PC-9 (cell line): Measurements from ENCODE around the gene MAN1A1. TPM values are rescaled to one million over a fixed set of nuclear protein-coding genes. Genes with fewer than 3 reads are reported as not detected.

Experiments used
- BruUV-seq: library from RNA; stranded (reverse); fragments of 400-500 nt; replicated peaks from 2 replicates; lab custom pipeline; 2021; lab: Mats Ljungman, UMichigan
- CTCF ChIA-PET: fragments of 300-600 bp; sonication (Branson Sonifier 250); formaldehyde crosslinking; loops from one replicate; lab custom pipeline; 2022; ENCODE audit warnings: antibody characterized with exemption; lab: Charles Lee
- POLR2A ChIA-PET: fragments of 300-600 bp; sonication (Branson Sonifier 250); formaldehyde crosslinking; loops from one replicate; lab custom pipeline; 2022; ENCODE audit warnings: antibody characterized with exemption; ENCODE audit not compliant: unreplicated experiment; lab: Charles Lee
- DNase-seq, 2 experiments: peaks; one replicate each; pipeline versions ENCODE4 v3.0.0 to v3.0.0-alpha.2; 2015 to 2022; ENCODE audit warnings: mixed read lengths in 1 of 2
- H2AFZ ChIP-seq: fragments of 200-600 bp; sonication (generic); 2 replicates; pipeline ENCODE4 v1.8.1; 2017; ENCODE audit warnings: antibody characterized with exemption
- H3F3A ChIP-seq: fragments of 200-600 bp; sonication (generic); 2 replicates; pipeline ENCODE4 v1.8.1; 2017; ENCODE audit warnings: antibody characterized with exemption, mild to moderate bottlenecking, low read depth; ENCODE audit not compliant: insufficient read depth
- H3K27ac ChIP-seq: fragments of 200-600 bp; sonication (generic); 2 replicates; pipeline ENCODE4 v1.6.1; 2016; ENCODE audit warnings: mixed run types
- H3K27me3 ChIP-seq: fragments of 200-600 bp; sonication (generic); 2 replicates; pipeline ENCODE4 v1.6.1; 2016; ENCODE audit warnings: low read depth, mixed run types; ENCODE audit not compliant: insufficient read depth
- H3K36me3 ChIP-seq: fragments of 200-600 bp; sonication (generic); 2 replicates; pipeline ENCODE4 v1.6.1; 2016; ENCODE audit warnings: low read depth, mixed run types
- H3K4me1 ChIP-seq: fragments of 200-600 bp; sonication (generic); replicated peaks from 2 replicates; pipeline ENCODE4 v1.6.1; 2016; ENCODE audit warnings: mixed run types; ENCODE audit not compliant: insufficient read depth
- H3K4me2 ChIP-seq: fragments of 200-600 bp; sonication (generic); 2 replicates; pipeline ENCODE4 v1.6.1; 2017; ENCODE audit warnings: mixed run types
- H3K4me3 ChIP-seq: fragments of 200-600 bp; sonication (generic); 2 replicates; pipeline ENCODE4 v1.6.1; 2016; ENCODE audit warnings: mixed run types
- H3K79me2 ChIP-seq: fragments of 200-600 bp; sonication (generic); 2 replicates; pipeline ENCODE4 v1.6.1; 2017; ENCODE audit warnings: low read depth, mixed run types
- H3K9me2 ChIP-seq: fragments of 200-600 bp; sonication (generic); 2 replicates; pipeline ENCODE4 v1.8.1; 2017; ENCODE audit warnings: mild to moderate bottlenecking; ENCODE audit not compliant: insufficient read depth
- H3K9me3 ChIP-seq: fragments of 200-600 bp; sonication (generic); 2 replicates; pipeline ENCODE4 v1.8.1; 2016; ENCODE audit warnings: low read depth; ENCODE audit not compliant: insufficient read depth
- H4K20me1 ChIP-seq: fragments of 200-600 bp; sonication (generic); 2 replicates; pipeline ENCODE4 v1.8.1; 2017; ENCODE audit not compliant: insufficient read depth
- CTCF ChIP-seq: fragments of 200-600 bp; sonication (generic); conservative IDR thresholded peaks from 2 replicates; pipeline ENCODE4 v1.6.1; 2017; ENCODE audit warnings: mixed run types, antibody characterized with exemption, mild to moderate bottlenecking, moderate library complexity
- EZH2 ChIP-seq: fragments of 200-600 bp; sonication (generic); IDR thresholded peaks from 2 replicates; pipeline ENCODE4 v1.8.0; 2017; ENCODE audit warnings: antibody characterized with exemption, low read depth
- intact Hi-C: fragments of 100-400 bp; cut with micrococcal nuclease; formaldehyde crosslinking; loops from one replicate; pipeline ENCODE4 v1.10.0; 2022; ENCODE audit not compliant: unreplicated experiment
- total RNA-seq: library from RNA; stranded (reverse); gene quantifications from 2 replicates; pipeline ENCODE4 v1.2.3, GENCODE V29; 2021

Gene MAN1A1
- total RNA-seq, 1 experiment from 2014 or later: 13.4 TPM

DNA sequence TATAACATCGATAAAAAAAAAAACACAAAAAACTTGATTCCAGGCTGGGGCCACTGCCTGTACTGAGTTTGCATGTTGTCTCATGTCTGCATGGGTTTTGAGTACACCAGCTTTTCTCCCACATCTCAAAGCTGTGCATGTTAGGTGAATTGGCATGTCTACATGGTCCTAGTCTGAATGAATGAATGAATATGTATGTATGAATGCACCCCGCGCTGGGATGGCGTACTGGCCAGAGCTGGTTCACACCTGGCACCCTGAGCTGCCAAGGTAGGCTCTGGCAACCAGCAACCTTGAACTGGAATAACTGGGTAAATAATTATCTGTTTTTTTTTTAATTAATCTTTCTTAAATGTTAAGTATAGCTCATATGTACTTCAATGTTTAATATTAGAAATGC is 131.0 kb downstream of the MAN1A1 start:
- H3K4me2 ChIP-seq: no peak overlapping the region
- H3K79me2 ChIP-seq: no peaks in the 10 kb centered on the region
- no TSS peak for BruUV-seq
- TF ChIP-seq CTCF: no peak
- TF ChIP-seq EZH2: no peak
- H2AFZ ChIP-seq: no peak overlapping the region
- no peaks in the 10 kb centered on the region for H3K36me3 ChIP-seq
- no peaks in the 10 kb centered on the region for H3K27me3 ChIP-seq
- ChIA-PET CTCF (no interaction called here), POLR2A (no interaction called here)
- H4K20me1 ChIP-seq: no peaks in the 10 kb centered on the region
- H3F3A ChIP-seq: no peaks in the 10 kb centered on the region
- intact Hi-C loops: no loop called here
- H3K27ac ChIP-seq: no peak overlapping the region
- no peak overlapping the region for H3K4me3 ChIP-seq
- H3K9me3 ChIP-seq: no peaks in the 10 kb centered on the region
- DNase-seq: no peak
- H3K9me2 ChIP-seq: no peaks in the 10 kb centered on the region
- no peaks in the 10 kb centered on the region for H3K4me1 ChIP-seq

GRCh38 chr6:119215885-119216590 is 133.5 kb downstream of the MAN1A1 start:
- no peaks in the 10 kb centered on the region for H3F3A ChIP-seq
- H3K79me2 ChIP-seq: no peaks in the 10 kb centered on the region
- H3K27me3 ChIP-seq: no peaks in the 10 kb centered on the region
- H3K27ac ChIP-seq: no peak overlapping the region
- no peak overlapping the region for H2AFZ ChIP-seq
- H4K20me1 ChIP-seq: no peaks in the 10 kb centered on the region
- ChIA-PET CTCF (no interaction called here), POLR2A (no interaction called here)
- no peaks in the 10 kb centered on the region for H3K9me2 ChIP-seq
- no peaks in the 10 kb centered on the region for H3K36me3 ChIP-seq
- no peak for TF ChIP-seq EZH2
- no peak overlapping the region for H3K4me3 ChIP-seq
- BruUV-seq: no TSS peak
- H3K4me1 ChIP-seq: no peaks in the 10 kb centered on the region
- no peak overlapping the region for H3K4me2 ChIP-seq
- DNase-seq: no peak
- no peaks in the 10 kb centered on the region for H3K9me3 ChIP-seq
- intact Hi-C loops: no loop called here

GRCh38 chr6:119215309-119215708 is 134.3 kb downstream of the MAN1A1 start:
- Histone ChIP-seq H3K79me2 (no peaks in the 10 kb centered on the region), H3K4me3 (no peak overlapping the region), H3K9me2 (no peaks in the 10 kb centered on the region), H4K20me1 (no peaks in the 10 kb centered on the region), H3K27me3 (no peaks in the 10 kb centered on the region), H3K9me3 (no peaks in the 10 kb centered on the region), H3K27ac (no peak overlapping the region), H3F3A (no peaks in the 10 kb centered on the region), H3K4me1 (no peaks in the 10 kb centered on the region), H2AFZ (no peak overlapping the region), H3K36me3 (no peaks in the 10 kb centered on the region), H3K4me2 (no peak overlapping the region)
- POLR2A ChIA-PET: no interaction called here
- no TSS peak for BruUV-seq
- CTCF ChIA-PET: no interaction called here
- intact Hi-C loops: no loop called here
- TF ChIP-seq CTCF (no peak), EZH2 (no peak)
- no peak for DNase-seq

GRCh38 chr6:119210596-119210995 is 139.0 kb downstream of the MAN1A1 start:
- no peak for DNase-seq
- Histone ChIP-seq H3K4me1 (no peaks in the 10 kb centered on the region), H4K20me1 (no peaks in the 10 kb centered on the region), H3K4me2 (no peak overlapping the region), H3K27me3 (no peaks in the 10 kb centered on the region), H3K9me3 (no peaks in the 10 kb centered on the region), H3K36me3 (no peaks in the 10 kb centered on the region), H3F3A (no peaks in the 10 kb centered on the region), H2AFZ (no peak overlapping the region), H3K4me3 (no peak overlapping the region), H3K27ac (no peak overlapping the region), H3K79me2 (no peaks in the 10 kb centered on the region), H3K9me2 (no peaks in the 10 kb centered on the region)
- ChIA-PET CTCF (interaction anchor here (0.5 kb wide), 1 partner anchor 75 kb away, joined by 7 read pairs; no protein-coding TSS in a partner anchor), POLR2A (no interaction called here)
- intact Hi-C loops: no loop called here
- TF ChIP-seq EZH2: no peak
- TF ChIP-seq CTCF: no peak
- BruUV-seq: no TSS peak
